ENCODE data around the gene POMGNT2.

POMGNT2 gene

DNA sequence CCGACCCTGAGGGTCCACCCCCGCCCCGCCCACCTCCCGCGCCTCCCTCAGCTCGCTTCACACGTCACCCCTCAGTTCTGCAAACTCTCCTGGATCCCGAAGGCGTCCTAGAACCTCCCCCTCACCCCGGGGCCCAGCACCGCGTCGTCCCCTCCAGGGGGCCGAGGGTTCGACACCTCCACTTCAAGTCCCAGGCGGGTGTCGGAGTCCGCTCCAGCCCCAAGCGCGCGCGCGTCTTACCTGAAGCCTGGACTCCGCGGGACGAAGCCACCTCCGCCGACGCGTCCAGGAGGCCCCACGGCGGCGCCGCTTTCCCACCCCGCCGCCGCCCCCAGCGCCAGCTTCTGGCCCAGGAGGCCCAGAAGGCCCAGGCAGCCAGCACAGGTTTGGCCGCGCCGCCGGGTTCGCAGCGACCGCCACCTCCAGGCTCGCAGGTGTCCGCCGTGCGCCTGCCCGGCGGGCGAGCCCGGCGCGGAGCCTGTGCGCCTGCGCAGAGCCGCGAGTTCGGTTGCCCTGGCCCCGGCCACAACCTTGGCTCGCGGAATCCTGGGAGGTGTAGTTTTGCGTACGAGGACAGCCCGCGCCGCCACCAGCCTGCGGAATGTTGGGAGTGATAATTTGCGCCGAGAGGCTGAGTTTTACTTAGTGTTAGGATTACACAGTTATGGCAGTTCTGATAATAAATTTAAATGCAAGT lies at the start of gene POMGNT2:
Gene POMGNT2 (minus strand): TSS at position 484 of the 697 bp plus-strand sequence. CDS start 24,648 bp downstream, outside the sequence.
- peak within 1 kb of the TSS; percentile 72 for H3K4me3 ChIP-seq (ENCODE audit: low read length)
- TF ChIP-seq, protein P1, sequence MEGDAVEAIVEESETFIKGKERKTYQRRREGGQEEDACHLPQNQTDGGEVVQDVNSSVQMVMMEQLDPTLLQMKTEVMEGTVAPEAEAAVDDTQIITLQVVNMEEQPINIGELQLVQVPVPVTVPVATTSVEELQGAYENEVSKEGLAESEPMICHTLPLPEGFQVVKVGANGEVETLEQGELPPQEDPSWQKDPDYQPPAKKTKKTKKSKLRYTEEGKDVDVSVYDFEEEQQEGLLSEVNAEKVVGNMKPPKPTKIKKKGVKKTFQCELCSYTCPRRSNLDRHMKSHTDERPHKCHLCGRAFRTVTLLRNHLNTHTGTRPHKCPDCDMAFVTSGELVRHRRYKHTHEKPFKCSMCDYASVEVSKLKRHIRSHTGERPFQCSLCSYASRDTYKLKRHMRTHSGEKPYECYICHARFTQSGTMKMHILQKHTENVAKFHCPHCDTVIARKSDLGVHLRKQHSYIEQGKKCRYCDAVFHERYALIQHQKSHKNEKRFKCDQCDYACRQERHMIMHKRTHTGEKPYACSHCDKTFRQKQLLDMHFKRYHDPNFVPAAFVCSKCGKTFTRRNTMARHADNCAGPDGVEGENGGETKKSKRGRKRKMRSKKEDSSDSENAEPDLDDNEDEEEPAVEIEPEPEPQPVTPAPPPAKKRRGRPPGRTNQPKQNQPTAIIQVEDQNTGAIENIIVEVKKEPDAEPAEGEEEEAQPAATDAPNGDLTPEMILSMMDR (conservative IDR thresholded peaks at IDR 0.05; ENCODE audit: low read length), result no peak
- DNase-seq (ENCODE audit: low read depth), result peak; percentile 74

DNA sequence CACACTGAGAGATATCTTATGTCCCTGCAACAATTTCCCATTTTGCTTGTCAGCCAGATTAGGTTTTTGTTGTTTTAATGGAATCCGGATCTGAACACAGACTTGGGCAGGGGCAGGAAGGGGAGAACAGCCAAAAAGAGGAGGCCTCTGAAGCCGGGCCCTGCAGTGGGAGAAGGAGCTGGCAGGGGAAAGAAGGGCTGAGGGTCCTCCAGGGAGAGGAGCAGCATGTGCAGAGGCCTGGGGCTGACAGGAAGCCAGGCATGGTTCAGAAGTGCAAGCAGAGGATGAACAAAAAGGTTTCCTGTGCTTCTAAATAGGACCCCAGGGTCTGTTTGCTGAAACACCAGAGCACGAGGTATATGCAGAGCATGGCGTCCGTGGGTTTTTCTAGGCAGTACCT lies 49.1 kb upstream of the POMGNT2 start:
- TF ChIP-seq, protein P1 (conservative IDR thresholded peaks at IDR 0.05; ENCODE audit: low read length), result no peak

DNA sequence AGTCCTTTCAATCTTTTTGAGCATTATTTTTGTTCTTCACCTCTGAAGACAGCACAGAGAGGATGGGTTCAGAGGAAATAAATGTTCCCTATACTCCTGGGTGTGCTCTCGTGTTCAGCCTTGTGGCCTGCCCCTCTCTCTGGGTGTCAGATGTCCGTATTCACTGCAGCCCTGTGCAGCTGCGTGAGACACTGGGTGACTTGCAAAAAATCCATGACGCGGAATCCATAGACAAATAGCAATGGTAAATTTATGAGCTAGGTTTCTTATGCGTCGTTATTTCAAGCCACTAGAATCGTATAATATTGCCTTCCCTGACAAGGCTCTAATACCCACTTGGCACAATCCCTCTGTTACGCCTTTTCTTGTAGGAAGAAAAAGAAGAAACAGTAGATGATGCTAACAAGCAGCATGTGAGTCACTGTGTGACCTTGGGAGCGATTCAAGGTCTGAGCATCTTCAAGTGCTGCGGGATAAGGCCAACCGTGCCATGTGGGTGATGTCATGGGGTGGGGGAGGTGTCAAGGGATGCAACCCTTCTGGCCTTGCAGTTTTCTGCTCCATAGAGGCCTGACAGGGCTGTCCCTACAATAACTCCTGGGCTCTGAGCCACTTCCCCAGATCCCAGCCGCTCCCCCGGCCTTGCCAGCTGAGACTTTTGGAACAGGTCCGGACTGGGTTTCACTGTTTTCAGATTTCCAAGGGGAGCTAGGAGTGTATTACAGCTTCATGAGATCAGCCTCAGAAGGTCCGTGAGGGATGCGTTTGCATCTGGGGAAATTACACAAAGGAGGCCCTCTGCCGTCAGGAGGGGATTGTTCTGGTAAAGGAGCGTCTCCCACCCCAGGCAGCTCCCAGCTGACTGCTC lies 47.6 kb upstream of the POMGNT2 start:
- TF ChIP-seq, protein P1 (conservative IDR thresholded peaks at IDR 0.05; ENCODE audit: low read length), result peak; percentile 21
- H3K4me3 ChIP-seq (ENCODE audit: low read length), result no peak overlapping the region
- peak; percentile 91 for DNase-seq (ENCODE audit: low read depth)

More for the DNA sequence above, 49.1 kb upstream of the POMGNT2 start:
- no peak for DNase-seq (ENCODE audit: low read depth)
- H3K4me3 ChIP-seq (ENCODE audit: low read length), result no peak overlapping the region

DNA sequence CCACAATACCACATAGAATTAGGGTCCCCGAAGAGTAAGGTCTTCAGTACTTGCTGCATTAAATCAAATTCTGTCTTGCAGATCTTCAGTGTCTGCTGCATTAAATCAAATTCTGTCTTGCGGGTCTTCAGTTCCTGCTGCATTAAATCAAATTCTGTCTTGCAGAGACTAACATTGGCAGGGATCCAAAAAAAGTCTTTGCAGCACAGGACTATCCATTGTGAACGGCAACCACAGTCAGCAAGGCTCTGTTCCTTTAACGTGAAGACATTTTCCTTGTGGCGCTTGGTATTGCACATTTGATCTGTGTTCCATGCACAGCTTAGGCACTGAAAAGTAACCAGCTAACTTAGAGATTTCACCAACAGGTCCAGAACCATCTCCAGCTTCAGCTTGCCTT lies 46.8 kb upstream of the POMGNT2 start:
- no peak for DNase-seq (ENCODE audit: low read depth)
- TF ChIP-seq, protein P1 (conservative IDR thresholded peaks at IDR 0.05; ENCODE audit: low read length), result no peak
- H3K4me3 ChIP-seq (ENCODE audit: low read length), result no peak overlapping the region

DNA sequence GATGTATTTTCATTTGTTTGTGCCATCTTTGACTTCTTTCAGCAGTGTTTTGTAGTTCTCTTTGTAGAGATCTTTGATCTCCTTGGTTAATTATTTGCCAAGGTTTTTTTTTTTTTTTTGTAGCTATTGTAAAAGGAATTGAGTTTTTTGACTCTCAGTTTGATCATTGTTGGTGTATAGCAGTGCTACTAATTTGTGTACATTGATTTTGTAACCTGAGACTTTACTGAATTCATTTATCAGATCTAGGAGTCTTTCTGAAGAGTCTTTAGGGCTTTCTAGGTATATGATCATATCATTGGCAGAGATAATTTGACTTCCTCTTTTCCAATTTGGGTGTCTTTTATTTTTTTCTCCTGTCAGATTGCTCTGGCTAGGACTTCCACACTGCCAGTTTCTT lies 42.2 kb upstream of the POMGNT2 start:
- TF ChIP-seq, protein P1 (conservative IDR thresholded peaks at IDR 0.05; ENCODE audit: low read length), result no peak
- no peak overlapping the region for H3K4me3 ChIP-seq (ENCODE audit: low read length)
- no peak for DNase-seq (ENCODE audit: low read depth)

DNA sequence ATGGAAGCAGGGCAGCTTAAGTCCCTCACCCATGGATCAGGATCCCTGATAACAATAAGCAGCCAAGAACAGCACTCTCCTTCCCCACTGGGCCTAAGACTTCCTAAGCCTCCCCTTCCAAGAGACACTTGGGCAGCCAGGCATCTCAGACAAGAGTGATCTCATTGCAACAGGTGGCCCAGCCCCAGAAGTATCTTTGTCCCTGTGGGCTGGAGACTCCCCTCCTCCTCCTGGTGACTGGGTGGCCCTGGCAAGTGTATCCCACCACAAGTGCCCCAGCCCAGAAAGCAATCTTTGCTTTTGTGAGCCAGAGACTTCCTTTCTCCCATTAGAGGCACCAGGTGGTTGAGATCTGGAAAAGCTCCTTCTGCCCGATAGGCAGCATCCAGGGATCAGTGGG lies 40.7 kb upstream of the POMGNT2 start:
- H3K4me3 ChIP-seq (ENCODE audit: low read length), result no peak overlapping the region
- DNase-seq (ENCODE audit: low read depth), result no peak
- TF ChIP-seq, protein P1 (conservative IDR thresholded peaks at IDR 0.05; ENCODE audit: low read length), result no peak
